Endodermal cell (in vitro differentiated cells): ENCODE measurements around the gene MOB2. TPM values are rescaled to one million over a fixed set of nuclear protein-coding genes. Genes with fewer than 3 reads are reported as not detected.

ENCODE experiments used
- DNase-seq: peaks from one replicate; pipeline ENCODE4 v3.0.0-alpha.2; 2017
- H3K27ac ChIP-seq: 2 replicates; pipeline ENCODE4 v1.5.1; 2013; ENCODE audit warnings: mild to moderate bottlenecking, low read depth, low read length, moderate library complexity
- H3K27me3 ChIP-seq: 2 replicates; pipeline ENCODE4 v1.6.1; 2013; ENCODE audit warnings: mild to moderate bottlenecking, low read length, moderate library complexity; ENCODE audit not compliant: insufficient read depth, control insufficient read depth, poor library complexity, severe bottlenecking
- H3K36me3 ChIP-seq: 2 replicates; pipeline ENCODE4 v1.7.0; 2013; ENCODE audit warnings: mild to moderate bottlenecking, low read length, moderate library complexity; ENCODE audit not compliant: control insufficient read depth, insufficient read depth
- H3K4me1 ChIP-seq: one replicate; pipeline ENCODE4 v1.7.0; 2013; ENCODE audit warnings: low read length; ENCODE audit not compliant: control insufficient read depth, insufficient read depth
- H3K4me3 ChIP-seq: 2 replicates; pipeline ENCODE4 v1.5.1; 2013; ENCODE audit warnings: mild to moderate bottlenecking, low read length, moderate library complexity
- H3K9ac ChIP-seq: 2 replicates; pipeline ENCODE4 v1.6.1; 2013; ENCODE audit warnings: mild to moderate bottlenecking, low read length, moderate library complexity; ENCODE audit not compliant: poor library complexity, severe bottlenecking; ENCODE audit errors: extremely low read depth
- H3K9me3 ChIP-seq: 2 replicates; pipeline ENCODE4 v1.6.1; 2013; ENCODE audit warnings: mild to moderate bottlenecking, low read length, moderate library complexity; ENCODE audit not compliant: control insufficient read depth
- H3K27ac Mint-ChIP-seq: 2 replicates; pipeline ENCODE4 v1.8.0; 2020; ENCODE audit warnings: mixed read lengths
- H3K27me3 Mint-ChIP-seq: 2 replicates; pipeline ENCODE4 v1.8.0; 2021; ENCODE audit warnings: mild to moderate bottlenecking, mixed read lengths; ENCODE audit not compliant: insufficient read depth
- H3K36me3 Mint-ChIP-seq: 2 replicates; pipeline ENCODE4 v1.8.0; 2020; ENCODE audit warnings: low read depth, mixed read lengths
- H3K4me1 Mint-ChIP-seq: 2 replicates; pipeline ENCODE4 v1.8.0; 2020; ENCODE audit warnings: mixed read lengths
- H3K4me3 Mint-ChIP-seq: 2 replicates; pipeline ENCODE4 v1.8.0; 2020; ENCODE audit warnings: mild to moderate bottlenecking, moderate library complexity, mixed read lengths
- H3K9me3 Mint-ChIP-seq: 2 replicates; pipeline ENCODE4 v1.8.0; 2020; ENCODE audit warnings: mild to moderate bottlenecking, mixed read lengths
- CTCF ChIP-seq: fragments of 200-600 bp; sonication (generic); conservative IDR thresholded peaks from 2 replicates; pipeline ENCODE4 v1.5.0; 2021; ENCODE audit warnings: antibody characterized with exemption, mild to moderate bottlenecking
- WGBS, 2 experiments: methylation state at CpG; one replicate each; pipeline versions ENCODE4 v1.1.5 to v1.1.7; 2013; ENCODE audit warnings: missing lambda C conversion rate in 2 of 2, mixed read lengths in 1 of 2; ENCODE audit not compliant: insufficient coverage in 1 of 2, insufficient read length in 1 of 2; 5-methylcytosine and 5-hydroxymethylcytosine counted together
- total RNA-seq, 2 donors: library from RNA; stranded (reverse); fragmentation: NEBNext Ultra II Directional in 1 of 2; extraction: Animal tissue kit (Norgen Biotek cat#: 25700) in 1 of 2; gene quantifications; 2 replicates in 1 of 2; 3 replicates in 1 of 2; pipeline ENCODE4 v1.2.1, GENCODE V29; 2021

MOB2 gene
- total RNA-seq, 2 donors from 2014 or later: 23.9 to 25.4 TPM

DNA sequence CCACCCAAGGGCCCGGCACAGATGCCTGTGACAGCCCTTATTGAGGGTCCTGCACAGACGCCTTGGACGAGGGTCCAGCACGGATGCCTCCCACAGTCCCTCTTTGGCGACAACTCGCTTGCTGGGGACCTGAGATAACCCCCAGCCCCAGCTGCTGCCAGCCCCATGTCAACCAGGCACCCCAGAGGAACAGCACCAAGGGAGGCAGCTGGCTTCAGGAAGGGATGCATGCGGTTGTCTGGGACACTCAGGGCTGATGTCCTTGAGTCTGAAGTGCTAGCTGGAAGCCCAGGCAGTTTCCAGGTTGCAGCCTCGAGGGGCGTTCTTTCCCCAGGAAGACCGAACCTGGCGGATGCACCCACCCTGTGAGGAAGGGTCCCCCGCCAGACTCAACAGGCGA, 33.8 kb downstream of the MOB2 start:
- no peaks in the 10 kb centered on the region for H3K36me3 ChIP-seq
- no peaks in the 10 kb centered on the region for H3K4me1 ChIP-seq
- no peak for TF ChIP-seq CTCF
- Mint-ChIP-seq H3K27ac (no peak overlapping the region), H3K4me1 (no peaks in the 10 kb centered on the region), H3K9me3 (no peaks in the 10 kb centered on the region), H3K27me3 (no peaks in the 10 kb centered on the region), H3K36me3 (peaks cover 1% of the 10 kb centered on the region), H3K4me3 (no peak overlapping the region)
- H3K27me3 ChIP-seq: no peaks in the 10 kb centered on the region
- 92% methylated on average over 12 to 13 of the region's 13 CpGs for WGBS, 2 experiments
- H3K9ac ChIP-seq: no peak overlapping the region
- DNase-seq: no peak
- no peaks in the 10 kb centered on the region for H3K9me3 ChIP-seq
- no peak overlapping the region for H3K27ac ChIP-seq
- no peak overlapping the region for H3K4me3 ChIP-seq

GRCh38 chr11:1451781-1452470, 34.7 kb downstream of the MOB2 start:
- Mint-ChIP-seq H3K4me3 (no peak overlapping the region), H3K27me3 (no peaks in the 10 kb centered on the region), H3K9me3 (no peaks in the 10 kb centered on the region), H3K36me3 (peaks cover 1% of the 10 kb centered on the region), H3K4me1 (no peaks in the 10 kb centered on the region), H3K27ac (no peak overlapping the region)
- H3K27me3 ChIP-seq: no peaks in the 10 kb centered on the region
- no peak overlapping the region for H3K9ac ChIP-seq
- TF ChIP-seq CTCF: no peak
- no peaks in the 10 kb centered on the region for H3K36me3 ChIP-seq
- H3K4me1 ChIP-seq: no peaks in the 10 kb centered on the region
- no peak for DNase-seq
- 94 to 96% methylated on average over 26 to 27 of the region's 27 CpGs for WGBS, 2 experiments
- H3K27ac ChIP-seq: no peak overlapping the region
- no peaks in the 10 kb centered on the region for H3K9me3 ChIP-seq
- no peak overlapping the region for H3K4me3 ChIP-seq

- no peaks in the 10 kb centered on the region for H3K36me3 ChIP-seq
- peaks cover 1% of the 10 kb centered on the region for H3K36me3 Mint-ChIP-seq
- no peak overlapping the region for H3K9ac ChIP-seq
- H3K4me3 Mint-ChIP-seq: no peak overlapping the region
- no peaks in the 10 kb centered on the region for H3K27me3 Mint-ChIP-seq
- H3K9me3 Mint-ChIP-seq: no peaks in the 10 kb centered on the region
- H3K4me1 Mint-ChIP-seq: no peaks in the 10 kb centered on the region
- H3K4me1 ChIP-seq: no peaks in the 10 kb centered on the region
- H3K27me3 ChIP-seq: no peaks in the 10 kb centered on the region
- 85 to 87% methylated on average over 10 to 22 of the region's 22 CpGs for WGBS, 2 experiments
- TF ChIP-seq CTCF: no peak
- H3K27ac ChIP-seq: peak overlapping the region; percentile 38
- H3K9me3 ChIP-seq: no peaks in the 10 kb centered on the region
- peak; percentile 67 for DNase-seq
- H3K27ac Mint-ChIP-seq: no peak overlapping the region
- no peak overlapping the region for H3K4me3 ChIP-seq
Observed at GRCh38 chr11:1450949-1451710, 35.4 kb downstream of the MOB2 start.
